DND-41 (cell line): ENCODE results near the gene HP.

Experiments used
- ATAC-seq: fragments of 200-7000 bp; cut with Tn5 transposase; 3 replicates; pipeline ENCODE4 v1.9.1; 2021; ENCODE audit warnings: low read depth; ENCODE audit not compliant: insufficient read depth
- DNase-seq: peaks from one replicate; pipeline ENCODE4 v3.0.0-alpha.2; 2020
- H2AFZ ChIP-seq: 2 replicates; pipeline ENCODE4 v1.6.0; 2012; ENCODE audit warnings: low read depth, low read length
- H3K27ac ChIP-seq: 2 replicates; pipeline ENCODE4 v1.5.1; 2012; ENCODE audit warnings: low read length, inconsistent platforms
- H3K27me3 ChIP-seq: fragments of 200-600 bp; sonication (generic); 2 replicates; pipeline ENCODE4 v1.6.0; 2012; ENCODE audit warnings: low read length, mild to moderate bottlenecking, inconsistent platforms; ENCODE audit not compliant: insufficient read depth, poor library complexity
- H3K36me3 ChIP-seq: 2 replicates; pipeline ENCODE4 v1.5.1; 2012; ENCODE audit warnings: low read length, inconsistent platforms; ENCODE audit not compliant: insufficient read depth
- H3K4me1 ChIP-seq: 2 replicates; pipeline ENCODE4 v1.5.1; 2012; ENCODE audit warnings: mild to moderate bottlenecking, low read length; ENCODE audit not compliant: insufficient read depth
- H3K4me2 ChIP-seq: 2 replicates; pipeline ENCODE4 v1.6.0; 2012; ENCODE audit warnings: mild to moderate bottlenecking, moderate library complexity, low read length, inconsistent platforms; ENCODE audit not compliant: insufficient read depth
- H3K4me3 ChIP-seq, 2 experiments: fragments of 200-600 bp in 1 of 2; shearing (Covaris generic) in 1 of 2; 2 replicates each; pipeline ENCODE4 v1.5.1; 2012 to 2016; ENCODE audit warnings: inconsistent platforms in 2 of 2, low read length in 2 of 2, mild to moderate bottlenecking in 2 of 2, low read depth in 1 of 2, moderate library complexity in 1 of 2
- H3K79me2 ChIP-seq: 2 replicates; pipeline ENCODE4 v1.6.0; 2012; ENCODE audit warnings: low read length, inconsistent platforms; ENCODE audit not compliant: insufficient read depth
- H3K9ac ChIP-seq: 2 replicates; pipeline ENCODE4 v1.6.0; 2012; ENCODE audit warnings: low read depth, mild to moderate bottlenecking, inconsistent platforms, low read length, moderate library complexity
- H3K9me3 ChIP-seq: 2 replicates; pipeline ENCODE4 v1.5.1; 2012; ENCODE audit warnings: low read length, moderate library complexity, mild to moderate bottlenecking, inconsistent platforms; ENCODE audit not compliant: insufficient read depth, severe bottlenecking
- H4K20me1 ChIP-seq: 2 replicates; pipeline ENCODE4 v1.6.0; 2012; ENCODE audit warnings: low read length; ENCODE audit not compliant: insufficient read depth
- CTCF ChIP-seq: IDR thresholded peaks from 2 replicates; pipeline ENCODE4 v1.5.1; 2012; ENCODE audit warnings: borderline replicate concordance, low read length, moderate library complexity, mild to moderate bottlenecking; ENCODE audit not compliant: poor library complexity, severe bottlenecking; ENCODE audit errors: extremely low read depth
- EZH2 ChIP-seq: IDR thresholded peaks from 3 replicates; pipeline ENCODE4 v1.6.1; 2012; ENCODE audit warnings: borderline replicate concordance, low read depth, mild to moderate bottlenecking, moderate library complexity, low read length, inconsistent platforms; ENCODE audit not compliant: severe bottlenecking

Gene HP

GRCh38 chr16:72033437-72033836 is 20.9 kb upstream of the HP start:
- Histone ChIP-seq H3K9me3 (no peaks in the 10 kb centered on the region), H3K4me3 (no peak overlapping the region), H3K4me1 (no peaks in the 10 kb centered on the region), H4K20me1 (no peaks in the 10 kb centered on the region), H2AFZ (no peak overlapping the region), H3K27me3 (no peaks in the 10 kb centered on the region), H3K36me3 (no peaks in the 10 kb centered on the region), H3K79me2 (no peaks in the 10 kb centered on the region), H3K9ac (no peak overlapping the region), H3K27ac (no peak overlapping the region), H3K4me2 (no peak overlapping the region)
- DNase-seq (no peak), ATAC-seq (no peak)
- no peak for TF ChIP-seq EZH2
- TF ChIP-seq CTCF = no peak

GRCh38 chr16:72036098-72036497 is 18.2 kb upstream of the HP start:
- no peaks in the 10 kb centered on the region for H3K4me1 ChIP-seq
- H3K27ac ChIP-seq = no peak overlapping the region
- H3K4me3 ChIP-seq = no peak overlapping the region
- H3K4me2 ChIP-seq = no peak overlapping the region
- no peaks in the 10 kb centered on the region for H3K79me2 ChIP-seq
- no peak overlapping the region for H2AFZ ChIP-seq
- H3K27me3 ChIP-seq = no peaks in the 10 kb centered on the region
- no peaks in the 10 kb centered on the region for H4K20me1 ChIP-seq
- ATAC-seq (no peak), DNase-seq (no peak)
- H3K9me3 ChIP-seq = no peaks in the 10 kb centered on the region
- TF ChIP-seq CTCF = no peak
- TF ChIP-seq EZH2 = no peak
- H3K9ac ChIP-seq = no peak overlapping the region
- no peaks in the 10 kb centered on the region for H3K36me3 ChIP-seq

GRCh38 chr16:72042157-72042660 is 12.1 kb upstream of the HP start:
- TF ChIP-seq CTCF = no peak
- no peak for TF ChIP-seq EZH2
- no peak overlapping the region for H3K27ac ChIP-seq
- H3K4me2 ChIP-seq = no peak overlapping the region
- no peak overlapping the region for H2AFZ ChIP-seq
- no peaks in the 10 kb centered on the region for H3K79me2 ChIP-seq
- H3K27me3 ChIP-seq = no peaks in the 10 kb centered on the region
- DNase-seq (no peak), ATAC-seq (no peak)
- H3K9ac ChIP-seq = no peak overlapping the region
- H4K20me1 ChIP-seq = no peaks in the 10 kb centered on the region
- H3K4me3 ChIP-seq = no peak overlapping the region
- no peaks in the 10 kb centered on the region for H3K36me3 ChIP-seq
- no peaks in the 10 kb centered on the region for H3K4me1 ChIP-seq
- H3K9me3 ChIP-seq = no peaks in the 10 kb centered on the region

GRCh38 chr16:72043058-72043457 is 11.2 kb upstream of the HP start:
- H3K4me2 ChIP-seq = no peak overlapping the region
- ATAC-seq = no peak
- no peak overlapping the region for H3K9ac ChIP-seq
- H3K4me3 ChIP-seq = no peak overlapping the region
- H2AFZ ChIP-seq = no peak overlapping the region
- no peak for TF ChIP-seq EZH2
- TF ChIP-seq CTCF = no peak
- H3K79me2 ChIP-seq = no peaks in the 10 kb centered on the region
- H3K36me3 ChIP-seq = no peaks in the 10 kb centered on the region
- no peak for DNase-seq
- no peaks in the 10 kb centered on the region for H3K9me3 ChIP-seq
- no peaks in the 10 kb centered on the region for H3K27me3 ChIP-seq
- H3K27ac ChIP-seq = no peak overlapping the region
- no peaks in the 10 kb centered on the region for H3K4me1 ChIP-seq
- no peaks in the 10 kb centered on the region for H4K20me1 ChIP-seq
